C4-2B (cell line): ENCODE measurements around the gene SPSB3.

Experiments used
- H3K27ac ChIP-seq: fragments of 450-650 bp; 2 replicates; pipeline ENCODE4 v1.5.1; 2017
- ZFX ChIP-seq: fragments of 450-650 bp; IDR thresholded peaks from 2 replicates; pipeline ENCODE4 v1.6.1; 2017
- TF ChIP-seq, protein P1 (sequence below): fragments of 450-650 bp; conservative IDR thresholded peaks from 2 replicates; pipeline ENCODE4 v1.5.1; 2017; ENCODE audit warnings: mild to moderate bottlenecking

SPSB3 gene

GRCh38 chr16:1825864-1826690 is 43.7 kb upstream of the SPSB3 start:
- H3K27ac ChIP-seq = peak overlapping the region; percentile 95
- no peak for TF ChIP-seq ZFX
- TF ChIP-seq, protein P1, sequence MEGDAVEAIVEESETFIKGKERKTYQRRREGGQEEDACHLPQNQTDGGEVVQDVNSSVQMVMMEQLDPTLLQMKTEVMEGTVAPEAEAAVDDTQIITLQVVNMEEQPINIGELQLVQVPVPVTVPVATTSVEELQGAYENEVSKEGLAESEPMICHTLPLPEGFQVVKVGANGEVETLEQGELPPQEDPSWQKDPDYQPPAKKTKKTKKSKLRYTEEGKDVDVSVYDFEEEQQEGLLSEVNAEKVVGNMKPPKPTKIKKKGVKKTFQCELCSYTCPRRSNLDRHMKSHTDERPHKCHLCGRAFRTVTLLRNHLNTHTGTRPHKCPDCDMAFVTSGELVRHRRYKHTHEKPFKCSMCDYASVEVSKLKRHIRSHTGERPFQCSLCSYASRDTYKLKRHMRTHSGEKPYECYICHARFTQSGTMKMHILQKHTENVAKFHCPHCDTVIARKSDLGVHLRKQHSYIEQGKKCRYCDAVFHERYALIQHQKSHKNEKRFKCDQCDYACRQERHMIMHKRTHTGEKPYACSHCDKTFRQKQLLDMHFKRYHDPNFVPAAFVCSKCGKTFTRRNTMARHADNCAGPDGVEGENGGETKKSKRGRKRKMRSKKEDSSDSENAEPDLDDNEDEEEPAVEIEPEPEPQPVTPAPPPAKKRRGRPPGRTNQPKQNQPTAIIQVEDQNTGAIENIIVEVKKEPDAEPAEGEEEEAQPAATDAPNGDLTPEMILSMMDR = no peak; the same call in 1 of the 2 replicates

DNA sequence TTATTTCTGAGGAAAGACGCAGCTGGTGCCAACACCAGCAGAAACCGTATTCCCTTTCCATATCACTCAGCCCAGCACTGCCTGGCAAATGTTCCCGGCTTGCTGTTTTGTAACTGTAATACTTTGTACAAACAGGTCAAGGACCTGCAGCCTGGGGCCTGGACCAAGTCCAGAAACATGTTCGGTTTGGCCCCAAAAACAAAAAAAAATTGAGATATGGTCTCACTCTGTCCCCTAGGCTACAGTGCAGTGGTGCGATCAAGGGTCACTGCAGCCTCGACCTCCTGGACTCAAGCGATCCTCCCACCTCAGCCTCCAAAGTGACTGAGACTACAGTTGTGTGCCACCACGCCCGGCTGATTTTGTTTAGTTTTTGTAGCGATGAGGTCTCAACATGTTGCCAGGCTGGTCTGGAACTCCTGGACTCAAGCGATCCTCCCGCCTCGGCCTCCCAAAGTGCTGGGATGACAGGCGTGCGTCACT is 43.1 kb upstream of the SPSB3 start:
- TF ChIP-seq, protein P1 = no peak
- TF ChIP-seq ZFX = no peak
- H3K27ac ChIP-seq = peak overlapping the region; percentile 95; the same call in 1 of the 2 replicates

DNA sequence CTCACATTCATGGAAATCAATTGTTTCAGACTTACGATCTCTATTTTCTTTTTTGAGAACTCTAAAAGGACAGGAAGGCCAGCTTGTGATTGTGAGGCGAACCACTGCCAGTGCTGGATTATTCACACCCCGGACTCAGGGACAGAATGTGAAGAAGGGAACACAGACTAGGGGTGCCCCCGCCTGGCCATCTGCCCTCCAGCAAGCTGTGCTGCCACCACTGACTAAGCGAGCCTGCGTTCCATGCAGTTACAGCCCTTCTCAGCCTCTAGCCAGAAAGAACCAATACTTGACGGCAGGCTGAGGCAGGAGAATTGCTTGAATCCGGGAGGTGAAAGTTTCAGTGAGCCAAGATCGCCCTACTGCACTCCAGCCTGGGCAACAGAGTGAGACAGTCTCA is 41.5 kb upstream of the SPSB3 start:
- no peak overlapping the region for H3K27ac ChIP-seq
- TF ChIP-seq ZFX = no peak
- TF ChIP-seq, protein P1 = no peak

- no peak for TF ChIP-seq ZFX
- H3K27ac ChIP-seq = no peak overlapping the region
Observed at GRCh38 chr16:1822801-1823200, 40.4 kb upstream of the SPSB3 start.

GRCh38 chr16:1821861-1822611 is 39.7 kb upstream of the SPSB3 start:
- TF ChIP-seq, protein P1 = no peak
- no peak for TF ChIP-seq ZFX
- H3K27ac ChIP-seq = no peak overlapping the region

- TF ChIP-seq, protein P1 = no peak
- TF ChIP-seq ZFX = no peak
Observed at GRCh38 chr16:1820946-1821290, 38.5 kb upstream of the SPSB3 start.

DNA sequence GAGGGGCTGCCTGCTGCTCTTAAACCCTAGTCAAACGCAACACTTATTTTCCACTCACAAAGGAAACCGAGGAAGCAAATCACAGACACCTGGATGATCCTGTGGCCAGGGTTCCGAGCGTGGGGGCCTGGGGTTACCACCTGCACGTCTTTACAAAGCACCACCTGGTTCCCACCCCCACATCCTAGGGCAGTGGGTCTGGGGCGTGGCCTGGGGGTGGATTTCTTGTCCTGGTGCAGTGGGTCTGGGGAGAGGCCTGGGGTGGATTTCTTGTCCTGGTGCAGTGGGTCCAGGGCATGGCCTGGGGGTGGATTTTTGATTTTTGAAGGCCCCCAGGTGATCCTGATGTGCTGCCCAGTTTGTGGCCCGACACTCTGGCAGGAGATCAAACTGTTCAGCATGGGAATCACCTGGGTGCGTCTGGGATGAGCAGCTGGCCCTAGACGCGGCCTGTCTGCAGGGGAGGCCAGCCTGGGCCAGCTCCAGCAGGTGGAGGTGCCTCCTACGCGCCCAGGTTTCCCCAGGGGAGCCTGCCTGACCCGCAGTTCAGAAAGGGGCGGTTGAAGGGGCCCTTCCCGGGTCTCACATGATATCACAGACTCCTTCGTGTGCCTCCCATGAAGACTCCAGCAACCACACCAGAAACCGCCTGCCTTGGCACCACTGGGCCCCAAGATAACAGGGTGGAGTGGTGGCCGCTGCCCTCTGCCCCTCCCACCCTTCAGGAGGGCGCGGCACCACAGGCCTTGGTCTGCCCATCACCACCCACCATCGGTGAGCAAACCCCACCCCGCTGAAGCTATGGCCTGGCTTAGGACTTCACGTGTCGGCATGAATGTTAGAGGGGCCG is 38.0 kb upstream of the SPSB3 start:
- TF ChIP-seq, protein P1 = no peak
- no peak for TF ChIP-seq ZFX
- no peak overlapping the region for H3K27ac ChIP-seq

More at GRCh38 chr16:1820946-1821290, 38.5 kb upstream of the SPSB3 start:
- H3K27ac ChIP-seq = no peak overlapping the region
